Endothelial cell of umbilical vein (primary cell): Measurements from ENCODE around the gene EFHD2. TPM values are rescaled to one million over a fixed set of nuclear protein-coding genes. Genes with fewer than 3 reads are reported as not detected.

Experiments used
- BruUV-seq: library from RNA; stranded (reverse); fragments of 400-500 nt; replicated peaks from 2 replicates; lab custom pipeline; 2021; lab: Mats Ljungman, UMichigan
- CTCF ChIA-PET: fragments of 300-600, 350-600 bp; sonication (Branson Sonifier 250); formaldehyde crosslinking; loops from one replicate; lab custom pipeline; 2021; ENCODE audit warnings: antibody characterized with exemption, inconsistent platforms; lab: Charles Lee
- POLR2A ChIA-PET: fragments of 300-600, 350-600 bp; sonication (Branson Sonifier 250); formaldehyde crosslinking; loops from one replicate; lab custom pipeline; 2021; ENCODE audit warnings: antibody characterized with exemption, inconsistent platforms; lab: Charles Lee
- DNase-seq: peaks from one replicate; pipeline ENCODE4 v3.0.0-alpha.2; 2011; ENCODE audit warnings: low read depth, low spot score
- FAIRE-seq: peaks from 2 replicates; lab custom pipeline; 2011; peaks lifted over from hg19 to GRCh38; lab: Jason Lieb, UNC
- H2AFZ ChIP-seq: 2 replicates; pipeline ENCODE4 v1.6.0; 2012; ENCODE audit warnings: low read depth, low read length, control low read depth, inconsistent platforms
- H3K27ac ChIP-seq: 2 replicates; pipeline ENCODE4 v1.5.1; 2011; ENCODE audit warnings: low read depth, mild to moderate bottlenecking, control low read depth, low read length, moderate library complexity; ENCODE audit not compliant: insufficient read depth
- H3K27me3 ChIP-seq, 2 experiments: 2 replicates each; pipeline versions ENCODE4 v1.6.0 to v1.6.1; 2011; ENCODE audit warnings: low read length in 2 of 2, mixed read lengths in 1 of 2; ENCODE audit not compliant: control insufficient read depth in 2 of 2, insufficient read depth in 2 of 2
- H3K36me3 ChIP-seq, 2 experiments: 2 replicates in 1 of 2; 3 replicates in 1 of 2; pipeline ENCODE4 v1.5.1; 2011; ENCODE audit warnings: low read length in 2 of 2, mild to moderate bottlenecking in 1 of 2, moderate library complexity in 1 of 2; ENCODE audit not compliant: control insufficient read depth in 2 of 2, insufficient read depth in 2 of 2; ENCODE audit errors: extremely low read depth in 1 of 2
- H3K4me1 ChIP-seq: 3 replicates; pipeline ENCODE4 v1.5.1; 2011; ENCODE audit warnings: mild to moderate bottlenecking, low read length; ENCODE audit not compliant: control insufficient read depth, insufficient read depth; ENCODE audit errors: extremely low read depth
- H3K4me2 ChIP-seq: 2 replicates; pipeline ENCODE4 v1.6.1; 2011; ENCODE audit warnings: low read length, control low read depth, mixed read lengths; ENCODE audit not compliant: insufficient read depth
- H3K4me3 ChIP-seq, 3 experiments: fragments of 200-600 bp in 1 of 3; sonication (generic), shearing (Covaris generic) in 1 of 3; replicated peaks in 1 of 3; 2 replicates each; pipeline ENCODE4 v1.5.1; 2011 to 2016; ENCODE audit warnings: control low read depth in 3 of 3, low read length in 3 of 3, mild to moderate bottlenecking in 2 of 3, inconsistent platforms in 1 of 3, low read depth in 1 of 3, moderate library complexity in 1 of 3; ENCODE audit not compliant: insufficient read depth in 1 of 3
- H3K79me2 ChIP-seq: 2 replicates; pipeline ENCODE4 v1.6.0; 2012; ENCODE audit warnings: low read length, inconsistent platforms; ENCODE audit not compliant: control insufficient read depth, insufficient read depth
- H3K9ac ChIP-seq: replicated peaks from 2 replicates; pipeline ENCODE3; 2011; ENCODE audit warnings: low read length, control low read depth; ENCODE audit not compliant: insufficient read depth; ENCODE audit errors: extremely low read depth
- H3K9me1 ChIP-seq: replicated peaks from 3 replicates; pipeline ENCODE4 v1.6.0; 2011; ENCODE audit warnings: mild to moderate bottlenecking, low read length; ENCODE audit not compliant: control insufficient read depth, insufficient read depth; ENCODE audit errors: extremely low read depth
- H3K9me3 ChIP-seq: replicated peaks from 2 replicates; pipeline ENCODE4 v1.5.1; 2012; ENCODE audit warnings: low read length, inconsistent platforms; ENCODE audit not compliant: control insufficient read depth, insufficient read depth
- H4K20me1 ChIP-seq: replicated peaks from 2 replicates; pipeline ENCODE3; 2011; ENCODE audit warnings: mild to moderate bottlenecking, low read length; ENCODE audit not compliant: control insufficient read depth, insufficient read depth; ENCODE audit errors: extremely low read depth
- EZH2 ChIP-seq: IDR thresholded peaks from 2 replicates; pipeline ENCODE4 v1.6.1; 2012; ENCODE audit warnings: borderline replicate concordance, low read depth, mild to moderate bottlenecking, moderate library complexity, low read length, inconsistent platforms; ENCODE audit not compliant: severe bottlenecking
- GATA2 ChIP-seq: IDR thresholded peaks from 2 replicates; pipeline ENCODE4 v1.7.0; 2011; ENCODE audit warnings: low read depth, mild to moderate bottlenecking, moderate library complexity, mixed read lengths, low read length; ENCODE audit not compliant: insufficient read length, insufficient read depth
- JUN ChIP-seq: IDR thresholded peaks from 2 replicates; pipeline ENCODE4 v1.6.1; 2011; ENCODE audit warnings: borderline replicate concordance, low read depth; ENCODE audit not compliant: insufficient read length, insufficient read depth
- POLR2A ChIP-seq: IDR thresholded peaks from 2 replicates; pipeline ENCODE4 v1.6.1; 2012; ENCODE audit warnings: low read depth, mild to moderate bottlenecking, control low read depth, low read length
- POLR2AphosphoS5 ChIP-seq: IDR thresholded peaks from 2 replicates; pipeline ENCODE4 v1.6.1; 2012; ENCODE audit warnings: low read depth, mild to moderate bottlenecking, control low read depth, low read length, moderate library complexity; ENCODE audit not compliant: insufficient read depth
- dilution Hi-C: fragments of 300-500 bp; cut with MboI; formaldehyde crosslinking; loops from one replicate; pipeline ENCODE4 v1.15.0; 2019; ENCODE audit warnings: low sequenced_read_pairs; ENCODE audit not compliant: extremely low pct_ligation_motif_present
- intact Hi-C: fragments of 100-400 bp; cut with micrococcal nuclease; formaldehyde crosslinking; loops from one replicate; pipeline ENCODE4 v1.10.0; 2022
- polyA plus RNA-seq, 4 experiments: library from polyadenylated mRNA; depleted of rRNA in 3 of 4; stranded (reverse) in 3 of 4; unstranded in 1 of 4; fragments of >200 nt; gene quantifications; 2 replicates each; pipeline versions ENCODE4 v1.2.1 to v1.2.3, GENCODE V29; 2011 to 2012; ENCODE audit warnings: missing spikeins in 1 of 4
- total RNA-seq: library from RNA; stranded (reverse); gene quantifications from 2 replicates; pipeline ENCODE4 v1.2.3, GENCODE V29; 2021
- TF ChIP-seq, protein P1 (sequence below): IDR thresholded peaks from 2 replicates; pipeline ENCODE4 v1.6.1; 2011; ENCODE audit not compliant: insufficient read depth, insufficient read length
- TF ChIP-seq, protein P2 (sequence below), 2 donors: IDR thresholded peaks; 1 replicate in 1 of 2; 2 replicates in 1 of 2; pipeline ENCODE4 v1.5.1; 2011; ENCODE audit warnings: low read length in 2 of 2, mild to moderate bottlenecking in 2 of 2, moderate library complexity in 2 of 2, control low read depth in 1 of 2, inconsistent platforms in 1 of 2, low read depth in 1 of 2; ENCODE audit not compliant: insufficient read depth in 1 of 2; ENCODE audit errors: extremely low read depth in 1 of 2

EFHD2 gene
- total and polyA plus RNA-seq, 2 donors (not counting 3 experiments of a cell fraction or from before 2014, with no cell fraction given), result 50.2 to 73.5 TPM

DNA sequence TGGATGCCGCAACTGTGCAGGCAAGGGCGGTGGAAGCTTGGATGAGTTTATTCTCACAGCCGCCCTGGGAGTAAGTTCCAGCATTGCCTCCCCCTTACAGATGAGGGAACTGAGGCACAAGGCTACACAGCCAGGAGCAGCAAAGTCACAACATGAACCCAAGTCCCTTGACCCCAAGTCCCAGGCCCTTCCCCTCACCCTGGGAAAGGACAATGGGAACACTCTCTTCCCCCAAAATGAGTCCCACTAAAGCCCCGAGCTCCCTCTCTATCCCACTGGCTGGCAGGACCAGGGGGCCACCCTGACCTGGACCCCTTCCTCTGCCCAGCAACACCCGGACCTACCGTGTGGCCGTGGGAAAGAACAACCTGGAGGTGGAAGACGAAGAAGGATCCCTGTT is 32.4 kb downstream of the EFHD2 start:
- CTCF ChIA-PET, result no interaction called here
- TF ChIP-seq EZH2 (no peak), POLR2AphosphoS5 (no peak), JUN (no peak), GATA2 (no peak), POLR2A (no peak)
- TF ChIP-seq, protein P1, sequence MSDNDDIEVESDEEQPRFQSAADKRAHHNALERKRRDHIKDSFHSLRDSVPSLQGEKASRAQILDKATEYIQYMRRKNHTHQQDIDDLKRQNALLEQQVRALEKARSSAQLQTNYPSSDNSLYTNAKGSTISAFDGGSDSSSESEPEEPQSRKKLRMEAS, result no peak
- TF ChIP-seq, protein P2, sequence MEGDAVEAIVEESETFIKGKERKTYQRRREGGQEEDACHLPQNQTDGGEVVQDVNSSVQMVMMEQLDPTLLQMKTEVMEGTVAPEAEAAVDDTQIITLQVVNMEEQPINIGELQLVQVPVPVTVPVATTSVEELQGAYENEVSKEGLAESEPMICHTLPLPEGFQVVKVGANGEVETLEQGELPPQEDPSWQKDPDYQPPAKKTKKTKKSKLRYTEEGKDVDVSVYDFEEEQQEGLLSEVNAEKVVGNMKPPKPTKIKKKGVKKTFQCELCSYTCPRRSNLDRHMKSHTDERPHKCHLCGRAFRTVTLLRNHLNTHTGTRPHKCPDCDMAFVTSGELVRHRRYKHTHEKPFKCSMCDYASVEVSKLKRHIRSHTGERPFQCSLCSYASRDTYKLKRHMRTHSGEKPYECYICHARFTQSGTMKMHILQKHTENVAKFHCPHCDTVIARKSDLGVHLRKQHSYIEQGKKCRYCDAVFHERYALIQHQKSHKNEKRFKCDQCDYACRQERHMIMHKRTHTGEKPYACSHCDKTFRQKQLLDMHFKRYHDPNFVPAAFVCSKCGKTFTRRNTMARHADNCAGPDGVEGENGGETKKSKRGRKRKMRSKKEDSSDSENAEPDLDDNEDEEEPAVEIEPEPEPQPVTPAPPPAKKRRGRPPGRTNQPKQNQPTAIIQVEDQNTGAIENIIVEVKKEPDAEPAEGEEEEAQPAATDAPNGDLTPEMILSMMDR (IDR thresholded peaks at IDR 0.05; ENCODE audit: extremely low read depth in 1 of 2, insufficient read depth in 1 of 2, low read depth in 1 of 2, low read length in 2 of 2), result no peak
- Histone ChIP-seq H2AFZ (no peak overlapping the region), H3K36me3 (no peaks in the 10 kb centered on the region), H3K9me1 (no peaks in the 10 kb centered on the region), H3K4me1 (no peaks in the 10 kb centered on the region), H3K27me3 (peaks cover 0 to 2% of the 10 kb centered on the region in 2 experiments), H4K20me1 (no peaks in the 10 kb centered on the region), H3K27ac (no peak overlapping the region), H3K9ac (no peak overlapping the region), H3K4me3 (no peak overlapping the region), H3K79me2 (no peaks in the 10 kb centered on the region), H3K4me2 (no peak overlapping the region), H3K9me3 (no peaks in the 10 kb centered on the region)
- FAIRE-seq, result no peak
- dilution Hi-C loops, result no loop called here
- intact Hi-C loops, result no loop called here
- no peak for DNase-seq
- POLR2A ChIA-PET, result no interaction called here
- no TSS peak for BruUV-seq
